Osteocyte (in vitro differentiated cells): Measurements from ENCODE around the gene CACTIN. TPM values are rescaled to one million over a fixed set of nuclear protein-coding genes. Genes with fewer than 3 reads are reported as not detected.
"Not testable (repeated sequence)": the region's sequence is repeated elsewhere in the genome, so short reads cannot be mapped to it uniquely, and the experiment has no call there.

Source experiments
- DNase-seq: peaks from one replicate; pipeline ENCODE4 v3.0.0; 2021; ENCODE audit warnings: mixed read lengths; ENCODE audit not compliant: unreplicated experiment; ENCODE audit errors: extremely low spot score
- H3K27ac Mint-ChIP-seq: one replicate; pipeline ENCODE4 v1.8.0; 2021; ENCODE audit warnings: mild to moderate bottlenecking, mixed read lengths; ENCODE audit not compliant: unreplicated experiment
- H3K27me3 Mint-ChIP-seq: one replicate; pipeline ENCODE4 v1.8.0; 2021; ENCODE audit warnings: mixed read lengths; ENCODE audit not compliant: unreplicated experiment
- H3K36me3 Mint-ChIP-seq: one replicate; pipeline ENCODE4 v1.8.0; 2021; ENCODE audit warnings: mixed read lengths; ENCODE audit not compliant: unreplicated experiment
- H3K4me1 Mint-ChIP-seq: one replicate; pipeline ENCODE4 v1.8.0; 2021; ENCODE audit warnings: mixed read lengths; ENCODE audit not compliant: unreplicated experiment
- H3K4me3 Mint-ChIP-seq: one replicate; pipeline ENCODE4 v1.8.0; 2021; ENCODE audit warnings: mild to moderate bottlenecking, moderate library complexity, mixed read lengths; ENCODE audit not compliant: unreplicated experiment
- H3K9me3 Mint-ChIP-seq: one replicate; pipeline ENCODE4 v1.8.0; 2021; ENCODE audit warnings: mixed read lengths; ENCODE audit not compliant: unreplicated experiment
- total RNA-seq: library from RNA; stranded (reverse); gene quantifications from 2 replicates; pipeline ENCODE4 v1.2.1, GENCODE V29; 2021
- TF ChIP-seq, protein P1 (sequence below): fragments of 200-600 bp; sonication (generic); IDR thresholded peaks from 2 replicates; pipeline ENCODE4 v1.5.0; 2021; ENCODE audit warnings: antibody characterized with exemption, mild to moderate bottlenecking, moderate library complexity

The CACTIN gene
- total RNA-seq, 1 donor from 2014 or later: 24.7 TPM

DNA sequence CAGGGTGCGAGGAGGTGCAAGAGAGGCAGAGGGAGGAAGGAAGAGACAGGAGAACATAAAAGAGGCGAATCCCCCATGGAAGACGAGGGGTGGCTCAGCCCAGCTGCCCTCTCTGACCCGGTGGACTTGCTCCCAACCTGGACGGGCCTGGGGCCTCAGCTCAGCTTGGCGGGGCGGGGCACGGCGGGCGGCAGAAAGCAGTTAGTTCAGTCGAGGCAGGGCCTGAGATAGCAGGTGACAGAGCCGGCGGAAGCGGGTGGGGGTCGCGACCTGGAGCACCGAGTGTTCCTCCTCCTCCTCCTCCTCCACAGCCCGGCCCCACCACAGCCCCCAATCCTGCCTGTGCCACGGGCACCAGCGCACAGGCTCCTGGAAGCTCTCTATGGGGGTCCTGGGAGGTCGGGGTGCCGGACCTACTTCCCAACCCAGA is 7.0 kb upstream of the CACTIN start:
- Mint-ChIP-seq H3K4me3 (no peak overlapping the region), H3K9me3 (no peaks in the 10 kb centered on the region), H3K27me3 (no peaks in the 10 kb centered on the region), H3K27ac (no peak overlapping the region), H3K36me3 (peaks cover 6% of the 10 kb centered on the region), H3K4me1 (no peaks in the 10 kb centered on the region)
- no peak for DNase-seq
- TF ChIP-seq, protein P1, sequence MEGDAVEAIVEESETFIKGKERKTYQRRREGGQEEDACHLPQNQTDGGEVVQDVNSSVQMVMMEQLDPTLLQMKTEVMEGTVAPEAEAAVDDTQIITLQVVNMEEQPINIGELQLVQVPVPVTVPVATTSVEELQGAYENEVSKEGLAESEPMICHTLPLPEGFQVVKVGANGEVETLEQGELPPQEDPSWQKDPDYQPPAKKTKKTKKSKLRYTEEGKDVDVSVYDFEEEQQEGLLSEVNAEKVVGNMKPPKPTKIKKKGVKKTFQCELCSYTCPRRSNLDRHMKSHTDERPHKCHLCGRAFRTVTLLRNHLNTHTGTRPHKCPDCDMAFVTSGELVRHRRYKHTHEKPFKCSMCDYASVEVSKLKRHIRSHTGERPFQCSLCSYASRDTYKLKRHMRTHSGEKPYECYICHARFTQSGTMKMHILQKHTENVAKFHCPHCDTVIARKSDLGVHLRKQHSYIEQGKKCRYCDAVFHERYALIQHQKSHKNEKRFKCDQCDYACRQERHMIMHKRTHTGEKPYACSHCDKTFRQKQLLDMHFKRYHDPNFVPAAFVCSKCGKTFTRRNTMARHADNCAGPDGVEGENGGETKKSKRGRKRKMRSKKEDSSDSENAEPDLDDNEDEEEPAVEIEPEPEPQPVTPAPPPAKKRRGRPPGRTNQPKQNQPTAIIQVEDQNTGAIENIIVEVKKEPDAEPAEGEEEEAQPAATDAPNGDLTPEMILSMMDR: no peak

DNA sequence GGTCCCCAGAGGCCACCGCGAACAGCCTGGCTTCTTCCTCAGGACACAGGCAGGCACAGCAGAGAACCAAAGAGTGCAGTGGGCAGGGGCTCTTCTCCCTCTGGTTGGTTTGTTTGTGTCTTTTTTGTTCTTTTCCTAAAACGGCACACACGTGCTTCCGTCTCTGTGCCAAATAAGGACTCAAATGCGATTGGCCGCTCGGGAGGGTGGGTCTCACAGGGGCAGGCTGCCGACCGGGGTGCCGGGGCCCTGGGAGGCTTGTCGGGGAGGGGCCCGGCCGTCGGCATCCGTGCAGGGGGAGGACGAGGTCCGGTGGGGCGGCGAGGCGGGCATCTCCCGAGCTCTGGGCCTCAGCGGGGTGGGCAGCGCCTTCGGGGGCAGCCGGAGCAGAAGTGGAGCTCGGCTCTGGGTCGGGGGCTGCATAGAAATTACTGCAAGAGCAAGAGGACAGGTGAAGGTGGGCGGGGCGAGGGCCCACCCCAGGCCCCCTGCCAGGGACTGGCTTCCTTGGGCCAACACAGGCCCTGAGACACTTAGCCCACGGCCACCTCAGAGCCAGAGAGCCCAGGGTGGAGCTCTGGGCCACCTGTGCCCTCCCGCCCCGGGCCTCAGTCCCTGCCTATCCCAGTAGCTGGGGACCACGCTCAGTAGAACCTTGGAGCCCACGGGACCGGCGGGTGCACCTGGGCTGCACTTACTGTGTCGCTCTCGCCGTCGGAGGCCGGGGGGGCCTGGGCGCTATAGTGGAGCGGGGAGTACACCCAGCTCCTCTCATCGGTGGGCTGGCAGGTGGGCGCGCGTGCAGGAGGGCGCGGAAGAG is 6.4 kb upstream of the CACTIN start:
- H3K4me1 Mint-ChIP-seq: no peaks in the 10 kb centered on the region
- H3K4me3 Mint-ChIP-seq: no peak overlapping the region
- DNase-seq: no peak
- H3K36me3 Mint-ChIP-seq: peaks cover 4% of the 10 kb centered on the region
- TF ChIP-seq, protein P1: no peak
- no peak overlapping the region for H3K27ac Mint-ChIP-seq
- H3K27me3 Mint-ChIP-seq: no peaks in the 10 kb centered on the region
- no peaks in the 10 kb centered on the region for H3K9me3 Mint-ChIP-seq

DNA sequence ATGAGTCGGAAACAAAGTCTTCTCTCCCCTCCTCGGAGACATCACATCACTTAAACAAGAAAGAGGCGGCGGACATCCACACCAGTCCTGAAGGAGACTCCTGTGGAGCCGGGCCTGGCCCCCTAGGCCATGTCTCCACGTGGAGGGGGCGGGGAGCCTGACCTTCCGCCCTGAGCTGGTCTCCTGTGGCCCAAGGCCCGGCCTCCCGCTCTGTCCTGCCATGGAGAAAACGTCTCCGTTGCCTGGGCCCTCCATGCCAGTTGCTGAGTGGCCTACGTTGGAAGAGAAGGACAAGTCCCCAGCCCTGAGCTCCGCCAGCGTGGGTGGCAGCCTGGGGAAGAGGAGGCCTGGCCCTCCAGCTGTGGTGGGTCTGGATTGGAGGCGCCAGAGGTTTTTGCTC is 5.5 kb upstream of the CACTIN start:
- Mint-ChIP-seq H3K27ac (no peak overlapping the region), H3K27me3 (no peaks in the 10 kb centered on the region), H3K9me3 (no peaks in the 10 kb centered on the region), H3K36me3 (peaks cover 4% of the 10 kb centered on the region), H3K4me1 (peaks cover 1% of the 10 kb centered on the region), H3K4me3 (no peak overlapping the region)
- no peak for DNase-seq
- TF ChIP-seq, protein P1: no peak

DNA sequence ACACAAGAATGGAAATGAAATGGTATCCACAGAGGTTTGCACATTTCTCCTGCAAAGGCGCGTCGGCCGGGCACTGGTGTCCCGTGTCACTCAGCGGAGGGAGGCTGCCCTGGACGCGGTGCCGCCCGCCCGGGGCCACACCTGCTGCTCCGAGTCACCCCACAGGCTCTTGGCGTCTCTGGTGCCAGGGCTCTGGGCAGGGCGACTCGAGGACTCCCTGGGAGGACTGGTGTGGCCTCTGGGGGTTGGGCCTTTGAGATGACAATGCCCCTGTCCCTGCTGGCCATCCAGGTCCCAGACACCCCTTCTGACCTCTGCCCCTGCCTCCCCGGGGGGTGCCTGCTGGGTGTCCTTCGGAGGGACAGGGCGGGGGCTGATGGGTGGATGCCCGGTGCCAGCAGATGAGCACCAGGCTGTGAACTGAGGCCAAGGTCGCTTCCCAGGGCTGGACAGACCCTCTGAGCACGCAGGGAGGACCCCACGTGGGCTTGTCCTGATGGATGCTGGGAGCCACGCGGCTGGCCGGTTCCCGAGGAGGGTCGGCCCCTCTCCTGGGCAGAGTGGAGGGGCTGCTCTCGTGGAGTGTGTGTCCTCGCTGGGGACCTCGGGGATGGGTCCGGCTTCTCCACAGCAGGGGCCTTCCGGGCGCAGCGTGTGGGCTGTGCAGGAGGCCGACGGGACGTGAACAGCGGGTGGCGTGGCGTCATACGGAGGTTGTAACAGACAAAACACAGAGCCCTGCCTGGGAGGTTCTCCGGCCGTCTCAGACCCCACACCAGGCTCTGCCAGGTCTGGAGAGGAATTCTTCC is 4.7 kb upstream of the CACTIN start:
- H3K9me3 Mint-ChIP-seq: no peaks in the 10 kb centered on the region
- H3K4me1 Mint-ChIP-seq: peaks cover 6% of the 10 kb centered on the region

DNA sequence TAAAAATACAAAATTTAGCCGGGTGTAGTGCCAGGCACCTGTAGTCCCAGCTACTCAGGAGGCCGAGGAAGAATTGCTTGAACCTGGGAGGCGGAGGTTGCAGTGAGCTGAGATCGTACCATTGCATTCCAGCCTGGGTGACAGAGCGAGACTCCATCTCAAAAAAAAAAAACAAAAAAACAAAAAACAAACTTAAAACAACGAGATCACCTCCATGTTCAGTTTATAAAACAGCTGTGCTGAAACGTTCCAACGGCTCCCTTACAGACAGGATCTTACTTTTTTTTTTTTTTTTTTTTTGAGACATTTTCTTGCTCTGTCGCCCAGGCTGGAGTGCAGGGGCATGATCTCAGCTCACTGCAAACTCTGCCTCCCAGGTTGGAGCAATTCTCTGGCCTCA is 2.2 kb upstream of the CACTIN start:
- H3K27me3 Mint-ChIP-seq, H3K27ac Mint-ChIP-seq, H3K9me3 Mint-ChIP-seq, H3K4me3 Mint-ChIP-seq, DNase-seq, H3K36me3 Mint-ChIP-seq: not testable (repeated sequence)
- peaks cover 27% of the 10 kb centered on the region for H3K4me1 Mint-ChIP-seq

More for the DNA sequence above, 4.7 kb upstream of the CACTIN start:
- peaks cover 4% of the 10 kb centered on the region for H3K36me3 Mint-ChIP-seq
- TF ChIP-seq, protein P1: no peak
- no peaks in the 10 kb centered on the region for H3K27me3 Mint-ChIP-seq
- H3K4me3 Mint-ChIP-seq: no peak overlapping the region
- DNase-seq: no peak
- H3K27ac Mint-ChIP-seq: no peak overlapping the region
